Endodermal cell (in vitro differentiated cells): ENCODE measurements around the gene PHOSPHO1. TPM values are rescaled to one million over a fixed set of nuclear protein-coding genes. Genes with fewer than 3 reads are reported as not detected.

ENCODE experiments used
- DNase-seq: peaks from one replicate; pipeline ENCODE4 v3.0.0-alpha.2; 2017
- H3K27ac ChIP-seq: 2 replicates; pipeline ENCODE4 v1.5.1; 2013; ENCODE audit warnings: mild to moderate bottlenecking, low read depth, low read length, moderate library complexity
- H3K27me3 ChIP-seq: 2 replicates; pipeline ENCODE4 v1.6.1; 2013; ENCODE audit warnings: mild to moderate bottlenecking, low read length, moderate library complexity; ENCODE audit not compliant: insufficient read depth, control insufficient read depth, poor library complexity, severe bottlenecking
- H3K36me3 ChIP-seq: 2 replicates; pipeline ENCODE4 v1.7.0; 2013; ENCODE audit warnings: mild to moderate bottlenecking, low read length, moderate library complexity; ENCODE audit not compliant: control insufficient read depth, insufficient read depth
- H3K4me1 ChIP-seq: one replicate; pipeline ENCODE4 v1.7.0; 2013; ENCODE audit warnings: low read length; ENCODE audit not compliant: control insufficient read depth, insufficient read depth
- H3K4me3 ChIP-seq: 2 replicates; pipeline ENCODE4 v1.5.1; 2013; ENCODE audit warnings: mild to moderate bottlenecking, low read length, moderate library complexity
- H3K9ac ChIP-seq: 2 replicates; pipeline ENCODE4 v1.6.1; 2013; ENCODE audit warnings: mild to moderate bottlenecking, low read length, moderate library complexity; ENCODE audit not compliant: poor library complexity, severe bottlenecking; ENCODE audit errors: extremely low read depth
- H3K9me3 ChIP-seq: 2 replicates; pipeline ENCODE4 v1.6.1; 2013; ENCODE audit warnings: mild to moderate bottlenecking, low read length, moderate library complexity; ENCODE audit not compliant: control insufficient read depth
- H3K27ac Mint-ChIP-seq: 2 replicates; pipeline ENCODE4 v1.8.0; 2020; ENCODE audit warnings: mixed read lengths
- H3K27me3 Mint-ChIP-seq: 2 replicates; pipeline ENCODE4 v1.8.0; 2021; ENCODE audit warnings: mild to moderate bottlenecking, mixed read lengths; ENCODE audit not compliant: insufficient read depth
- H3K36me3 Mint-ChIP-seq: 2 replicates; pipeline ENCODE4 v1.8.0; 2020; ENCODE audit warnings: low read depth, mixed read lengths
- H3K4me1 Mint-ChIP-seq: 2 replicates; pipeline ENCODE4 v1.8.0; 2020; ENCODE audit warnings: mixed read lengths
- H3K4me3 Mint-ChIP-seq: 2 replicates; pipeline ENCODE4 v1.8.0; 2020; ENCODE audit warnings: mild to moderate bottlenecking, moderate library complexity, mixed read lengths
- H3K9me3 Mint-ChIP-seq: 2 replicates; pipeline ENCODE4 v1.8.0; 2020; ENCODE audit warnings: mild to moderate bottlenecking, mixed read lengths
- WGBS, 2 experiments: methylation state at CpG; one replicate each; pipeline versions ENCODE4 v1.1.5 to v1.1.7; 2013; ENCODE audit warnings: missing lambda C conversion rate in 2 of 2, mixed read lengths in 1 of 2; ENCODE audit not compliant: insufficient coverage in 1 of 2, insufficient read length in 1 of 2; 5-methylcytosine and 5-hydroxymethylcytosine counted together
- total RNA-seq, 2 donors: library from RNA; stranded (reverse); fragmentation: NEBNext Ultra II Directional in 1 of 2; extraction: Animal tissue kit (Norgen Biotek cat#: 25700) in 1 of 2; gene quantifications; 2 replicates in 1 of 2; 3 replicates in 1 of 2; pipeline ENCODE4 v1.2.1, GENCODE V29; 2021
- TF ChIP-seq, protein P1 (sequence below): fragments of 200-600 bp; sonication (generic); conservative IDR thresholded peaks from 2 replicates; pipeline ENCODE4 v1.5.0; 2021; ENCODE audit warnings: antibody characterized with exemption, mild to moderate bottlenecking

Gene PHOSPHO1
- total RNA-seq, 2 donors from 2014 or later = 0.82 to 1.3 TPM

DNA sequence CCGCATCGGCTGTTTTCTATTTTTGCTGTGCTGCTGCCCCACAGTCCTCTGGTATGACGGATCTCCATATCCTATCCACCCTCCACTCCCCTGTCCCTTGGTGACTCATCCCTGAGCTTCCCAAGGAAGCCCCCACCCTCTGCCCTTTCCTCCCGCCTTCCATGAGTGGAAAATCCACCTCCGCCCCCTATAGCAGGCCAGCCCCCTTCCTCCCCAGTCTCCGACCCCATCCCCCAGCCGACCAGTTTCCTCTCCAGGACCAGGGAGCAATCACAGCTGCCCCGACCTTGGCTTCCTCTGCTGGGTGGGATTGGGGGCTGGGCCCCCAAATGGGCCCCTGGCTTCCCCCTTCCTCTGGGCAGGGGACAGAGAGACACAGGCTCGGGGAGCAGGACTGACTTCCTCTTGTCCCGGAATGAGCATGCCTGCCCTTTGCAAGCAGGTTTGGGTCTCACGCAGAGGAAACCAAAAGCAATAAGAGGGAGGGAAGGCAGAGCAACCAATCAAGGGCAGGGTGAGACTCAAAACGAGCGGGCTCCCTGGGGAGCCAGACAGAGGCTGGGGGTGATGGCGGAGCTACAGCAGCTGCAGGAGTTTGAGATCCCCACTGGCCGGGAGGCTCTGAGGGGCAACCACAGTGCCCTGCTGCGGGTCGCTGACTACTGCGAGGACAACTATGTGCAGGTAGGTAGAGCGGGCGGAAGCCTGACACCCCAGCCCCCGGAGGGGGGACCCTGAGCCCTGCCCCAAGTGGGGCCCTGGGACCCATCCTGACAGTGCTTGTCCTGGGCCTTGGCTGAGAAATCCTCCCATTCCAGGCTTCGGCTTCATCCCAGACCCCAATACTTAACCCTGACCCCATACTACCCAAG lies 20.2 kb downstream of the PHOSPHO1 start, which contains the start of the genes ABI3 and GNGT2:
Gene ABI3 (plus strand): TSS at position 550 of the 872 bp plus-strand sequence. CDS start 18 bp downstream, at position 568.
Gene GNGT2 (minus strand): TSS at position 417 of the 872 bp plus-strand sequence. CDS start 3,152 bp downstream, outside the sequence.
- no peak within 1 kb of the TSS for H3K9ac ChIP-seq
- H3K4me3 ChIP-seq = no peak within 1 kb of the TSS
- H3K36me3 ChIP-seq = no peaks in the 10 kb centered on the region
- Mint-ChIP-seq H3K4me1 (peaks cover 24% of the 10 kb centered on the region), H3K27me3 (peaks cover 10% of the 10 kb centered on the region), H3K9me3 (no peaks in the 10 kb centered on the region), H3K36me3 (no peaks in the 10 kb centered on the region), H3K27ac (peak within 1 kb of the TSS; percentile 22), H3K4me3 (peak within 1 kb of the TSS; percentile 33)
- 67 to 72% methylated on average over 9 to 22 of the region's 22 CpGs for WGBS, 2 experiments
- no peak within 1 kb of the TSS for H3K27ac ChIP-seq
- peak; percentile 87 for DNase-seq
- peaks cover 3% of the 10 kb centered on the region for H3K4me1 ChIP-seq
- no peaks in the 10 kb centered on the region for H3K9me3 ChIP-seq
- TF ChIP-seq, protein P1, sequence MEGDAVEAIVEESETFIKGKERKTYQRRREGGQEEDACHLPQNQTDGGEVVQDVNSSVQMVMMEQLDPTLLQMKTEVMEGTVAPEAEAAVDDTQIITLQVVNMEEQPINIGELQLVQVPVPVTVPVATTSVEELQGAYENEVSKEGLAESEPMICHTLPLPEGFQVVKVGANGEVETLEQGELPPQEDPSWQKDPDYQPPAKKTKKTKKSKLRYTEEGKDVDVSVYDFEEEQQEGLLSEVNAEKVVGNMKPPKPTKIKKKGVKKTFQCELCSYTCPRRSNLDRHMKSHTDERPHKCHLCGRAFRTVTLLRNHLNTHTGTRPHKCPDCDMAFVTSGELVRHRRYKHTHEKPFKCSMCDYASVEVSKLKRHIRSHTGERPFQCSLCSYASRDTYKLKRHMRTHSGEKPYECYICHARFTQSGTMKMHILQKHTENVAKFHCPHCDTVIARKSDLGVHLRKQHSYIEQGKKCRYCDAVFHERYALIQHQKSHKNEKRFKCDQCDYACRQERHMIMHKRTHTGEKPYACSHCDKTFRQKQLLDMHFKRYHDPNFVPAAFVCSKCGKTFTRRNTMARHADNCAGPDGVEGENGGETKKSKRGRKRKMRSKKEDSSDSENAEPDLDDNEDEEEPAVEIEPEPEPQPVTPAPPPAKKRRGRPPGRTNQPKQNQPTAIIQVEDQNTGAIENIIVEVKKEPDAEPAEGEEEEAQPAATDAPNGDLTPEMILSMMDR = no peak
- no peaks in the 10 kb centered on the region for H3K27me3 ChIP-seq

DNA sequence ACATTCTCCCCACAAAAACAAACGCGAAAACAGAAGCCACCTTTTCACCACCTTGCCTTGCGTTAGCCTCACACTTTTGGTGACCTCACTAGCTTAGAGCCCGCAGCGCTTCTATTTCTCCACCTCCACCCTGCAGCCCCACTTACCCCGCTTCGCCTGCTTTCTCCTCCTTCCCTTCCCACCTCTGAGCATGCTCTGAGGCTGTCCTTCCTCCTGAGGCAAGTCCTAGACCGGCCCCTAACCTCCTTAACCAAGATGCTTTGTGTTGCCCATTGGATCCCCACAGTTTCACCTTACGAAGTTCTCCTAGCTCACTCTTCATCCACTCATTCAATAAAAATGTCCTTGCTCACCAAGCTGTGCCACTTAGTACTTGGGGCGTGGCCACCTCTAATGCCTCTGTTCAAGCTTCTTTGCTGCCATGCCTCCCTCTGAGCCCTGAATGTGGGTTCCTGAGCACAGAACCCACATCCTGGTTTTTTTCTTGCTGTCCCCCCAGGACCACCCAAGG lies 21.5 kb downstream of the PHOSPHO1 start:
- H3K9me3 Mint-ChIP-seq = no peaks in the 10 kb centered on the region
- Histone ChIP-seq H3K27ac (no peak overlapping the region), H3K27me3 (peaks cover 3% of the 10 kb centered on the region), H3K4me3 (no peak overlapping the region), H3K36me3 (no peaks in the 10 kb centered on the region), H3K9ac (no peak overlapping the region), H3K9me3 (no peaks in the 10 kb centered on the region), H3K4me1 (peaks cover 3% of the 10 kb centered on the region)
- DNase-seq = no peak
- TF ChIP-seq, protein P1 = no peak
- H3K27me3 Mint-ChIP-seq = peaks cover 19% of the 10 kb centered on the region
- peaks cover 24% of the 10 kb centered on the region for H3K4me1 Mint-ChIP-seq
- no peak overlapping the region for H3K27ac Mint-ChIP-seq
- no peaks in the 10 kb centered on the region for H3K36me3 Mint-ChIP-seq
- H3K4me3 Mint-ChIP-seq = no peak overlapping the region
- 88 to 91% methylated on average over 8 to 10 of the region's 10 CpGs for WGBS, 2 experiments

DNA sequence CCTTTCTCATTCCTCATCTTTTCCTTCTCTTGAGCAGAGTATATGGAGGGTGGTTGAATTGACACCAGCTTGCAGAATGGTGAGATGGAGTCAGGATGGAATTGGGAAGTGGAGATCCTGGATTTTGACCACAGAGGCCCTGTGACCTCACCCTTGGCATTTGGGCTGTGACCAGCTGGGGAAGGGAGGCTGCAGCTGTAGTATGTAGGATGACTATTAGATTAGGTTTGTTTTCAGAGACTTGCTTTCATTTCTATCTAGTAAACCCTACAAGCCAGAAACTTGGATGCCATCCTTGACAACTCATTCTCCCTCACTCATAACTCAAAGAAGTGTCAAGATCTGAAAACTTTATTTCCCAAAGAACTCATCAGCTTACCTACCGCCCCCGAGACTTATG lies 26.1 kb downstream of the PHOSPHO1 start:
- Mint-ChIP-seq H3K36me3 (no peaks in the 10 kb centered on the region), H3K27ac (no peak overlapping the region), H3K9me3 (no peaks in the 10 kb centered on the region), H3K4me1 (peaks cover 16% of the 10 kb centered on the region), H3K4me3 (no peak overlapping the region), H3K27me3 (peaks cover 40% of the 10 kb centered on the region)
- H3K4me1 ChIP-seq = peaks cover 3% of the 10 kb centered on the region
- H3K27me3 ChIP-seq = peaks cover 4% of the 10 kb centered on the region
- 92 to 94% methylated on average over 2 of the region's 2 CpGs for WGBS, 2 experiments
- DNase-seq = no peak
- H3K9ac ChIP-seq = no peak overlapping the region
- H3K4me3 ChIP-seq = no peak overlapping the region
- H3K36me3 ChIP-seq = no peaks in the 10 kb centered on the region
- no peak overlapping the region for H3K27ac ChIP-seq
- TF ChIP-seq, protein P1 = no peak
- H3K9me3 ChIP-seq = no peaks in the 10 kb centered on the region
